Fibroblast of gingiva (primary cell): Measurements from ENCODE around the gene CHD3.

Source experiments
- DNase-seq: peaks from one replicate; pipeline ENCODE4 v3.0.0-alpha.2; 2011; ENCODE audit warnings: low read depth

Gene CHD3

DNA sequence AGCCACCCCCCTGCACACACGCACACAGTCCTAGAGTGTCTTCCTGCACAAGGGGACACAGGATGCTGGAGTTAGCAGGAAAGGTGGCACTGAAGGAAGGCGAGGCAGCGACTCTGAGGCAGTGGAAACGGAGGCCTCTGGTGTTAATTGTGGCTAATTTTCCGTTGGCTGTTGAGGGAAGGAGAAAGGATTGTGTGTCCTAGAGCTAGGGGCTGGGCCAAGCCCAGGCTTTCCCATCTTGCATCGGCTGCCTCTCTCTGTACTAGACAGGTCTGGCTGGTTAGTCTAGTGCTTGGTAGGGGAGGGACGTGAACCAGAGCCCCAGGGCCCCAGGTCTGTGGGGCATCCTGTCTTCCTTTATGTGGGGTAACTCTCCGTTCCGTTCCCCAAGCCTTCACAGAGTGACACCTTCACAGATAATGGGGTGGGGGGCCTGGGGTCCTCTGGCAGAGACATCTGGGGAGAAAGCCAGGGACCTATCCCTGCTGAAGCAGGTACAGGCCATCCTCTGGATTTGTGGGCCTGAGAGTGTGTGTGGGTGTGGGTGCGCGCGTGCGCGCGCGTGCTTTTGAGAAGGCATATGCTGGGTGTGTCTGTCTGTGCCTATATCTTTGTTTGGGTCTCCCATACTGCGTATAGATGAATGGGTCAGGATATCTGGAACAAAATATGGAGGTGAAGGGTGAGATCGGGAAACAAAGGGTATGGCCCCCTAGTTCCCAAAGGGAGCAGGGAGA lies at the start of gene CHD3:
Gene CHD3 (plus strand): TSS at position 606 of the 737 bp plus-strand sequence. CDS start 212 bp downstream, outside the sequence.
- DNase-seq, result no peak

DNA sequence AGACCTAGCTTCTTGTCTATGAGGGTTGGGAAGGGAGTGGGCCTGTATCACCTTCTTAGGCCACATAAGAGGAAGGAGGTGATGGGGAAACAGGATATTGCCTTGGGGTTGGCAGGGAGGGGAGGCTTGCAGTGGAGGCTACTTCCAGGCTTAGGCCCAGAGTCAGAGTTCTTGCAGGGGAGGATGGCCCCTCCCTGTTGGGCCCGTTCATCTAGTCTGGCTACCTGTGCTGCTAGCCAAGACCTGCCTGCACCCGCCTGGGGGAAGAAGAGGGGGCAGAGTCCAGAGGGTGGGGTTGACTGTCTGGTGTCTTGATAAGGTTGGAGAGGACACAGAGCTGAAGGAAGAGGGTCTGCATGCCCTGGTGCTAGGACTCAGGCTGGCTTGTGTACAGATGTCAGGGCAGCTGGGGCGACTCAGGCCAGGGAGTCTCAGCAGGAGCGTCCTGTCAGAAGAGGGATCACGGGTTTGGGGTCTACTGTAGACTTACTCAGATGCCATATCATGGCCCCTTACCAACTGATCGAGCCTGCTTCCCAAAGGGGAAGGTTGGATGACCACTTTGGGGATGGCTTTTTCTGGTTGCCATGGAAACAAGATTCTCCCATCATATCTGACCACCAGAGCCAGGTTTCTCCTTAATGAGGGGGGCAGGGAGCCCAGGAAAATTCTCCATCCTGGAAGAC lies 49.3 kb upstream of the CHD3 start:
- no peak for DNase-seq

DNA sequence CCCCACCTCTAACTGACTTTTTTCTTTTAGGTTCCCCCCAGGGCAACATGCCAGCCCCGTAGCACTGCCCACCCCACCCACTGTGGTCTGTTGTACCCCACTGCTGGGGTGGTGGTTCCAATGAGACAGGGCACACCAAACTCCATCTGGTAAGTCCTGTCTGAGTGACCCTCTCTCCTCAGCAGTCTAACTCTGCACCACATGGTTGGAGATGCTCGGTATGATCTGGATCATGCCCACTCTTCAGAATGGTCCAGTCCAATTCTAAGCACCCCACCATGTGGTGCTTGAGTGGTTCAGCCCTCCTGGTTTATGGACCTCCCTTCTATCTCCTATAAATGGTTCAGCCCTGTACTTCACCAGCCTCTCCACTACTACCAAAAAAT lies 48.7 kb upstream of the CHD3 start:
- peak; percentile 21 for DNase-seq

DNA sequence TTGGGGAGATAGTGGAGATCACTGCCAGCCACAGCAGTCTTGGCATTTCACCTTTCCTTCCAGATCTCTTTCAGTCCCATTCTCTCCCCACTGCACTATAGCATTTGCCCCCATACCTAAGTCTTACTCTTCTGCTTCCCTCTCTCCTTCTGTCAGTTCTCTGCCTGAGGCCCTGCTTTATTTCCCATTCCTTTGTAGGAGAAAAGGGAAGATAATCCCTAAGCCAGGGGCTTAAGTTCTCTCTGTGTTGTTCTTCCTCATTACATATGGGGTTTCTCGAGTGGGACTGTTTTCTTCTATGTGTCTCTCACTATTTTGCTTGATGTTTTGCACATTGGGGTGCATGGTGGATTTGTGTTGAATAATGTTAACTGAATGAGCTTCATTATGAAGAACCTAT lies 48.1 kb upstream of the CHD3 start:
- no peak for DNase-seq

DNA sequence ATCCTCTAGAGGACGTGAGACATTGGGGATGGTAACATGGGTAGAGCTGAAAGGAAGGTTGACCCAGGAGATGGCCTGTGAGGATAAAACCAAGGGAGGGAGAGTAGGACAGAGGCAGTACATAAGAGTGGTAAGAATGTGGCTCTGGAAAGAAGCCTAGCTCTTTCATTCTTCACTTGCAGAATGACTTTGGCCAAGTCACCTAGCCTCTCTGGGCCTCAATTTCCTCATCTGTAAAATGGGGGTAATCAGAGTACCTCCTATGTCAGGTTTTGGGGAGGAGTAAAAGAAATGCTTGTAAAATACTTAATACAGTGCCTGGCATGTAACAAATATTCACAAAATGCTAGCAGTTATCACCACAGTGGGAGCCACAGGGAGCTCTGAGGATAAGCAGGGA lies 47.7 kb upstream of the CHD3 start:
- DNase-seq, result no peak

DNA sequence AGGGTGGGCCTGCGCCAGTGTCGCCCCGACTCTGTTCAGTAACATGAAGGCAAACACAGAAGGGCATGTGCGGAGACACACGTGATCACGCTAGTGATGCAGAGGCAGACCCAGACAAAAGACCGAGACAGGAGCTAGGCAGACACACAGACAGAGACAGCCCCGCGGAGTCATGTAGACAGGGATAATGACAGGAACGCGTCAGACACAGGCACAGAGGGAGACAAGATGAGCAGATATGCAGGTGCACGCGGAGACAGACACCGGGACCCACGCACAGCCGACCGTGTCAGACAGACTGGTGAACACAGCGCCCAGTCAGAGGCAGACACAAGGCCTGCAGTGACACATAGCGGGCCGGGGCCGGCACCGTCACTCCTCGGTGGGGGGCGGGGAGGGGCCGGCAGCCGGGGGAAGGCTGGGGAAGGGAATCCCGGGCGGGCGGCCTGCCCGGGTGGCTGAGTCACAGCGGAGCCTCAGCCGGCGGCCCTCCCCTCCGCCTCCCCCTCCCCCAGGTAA lies 47.1 kb upstream of the CHD3 start:
- peak; percentile 88 for DNase-seq

DNA sequence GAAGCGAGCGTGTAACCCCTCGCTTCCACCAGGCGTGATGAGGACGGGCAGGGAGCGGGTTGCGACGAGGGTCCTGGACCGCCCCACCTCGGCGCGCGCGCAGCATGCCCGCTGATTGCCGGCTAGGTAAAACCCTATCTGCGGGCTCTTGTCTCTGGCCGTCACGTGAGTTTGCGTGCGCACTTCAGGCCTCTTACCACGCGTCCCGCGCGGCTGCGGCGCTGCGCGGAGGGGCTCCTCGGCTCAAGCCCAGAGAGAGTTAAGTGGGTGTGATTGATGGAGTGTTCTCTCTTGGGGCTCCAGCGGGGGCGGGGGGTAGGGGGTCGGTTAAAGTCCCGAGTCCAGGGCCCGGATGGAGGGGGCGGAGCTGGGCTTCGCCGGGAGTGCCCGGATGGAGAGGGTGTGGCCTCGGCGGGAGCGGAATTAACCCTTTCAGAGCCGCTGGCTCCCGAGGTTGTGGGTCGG lies 46.6 kb upstream of the CHD3 start:
- DNase-seq, result peak; percentile 85

DNA sequence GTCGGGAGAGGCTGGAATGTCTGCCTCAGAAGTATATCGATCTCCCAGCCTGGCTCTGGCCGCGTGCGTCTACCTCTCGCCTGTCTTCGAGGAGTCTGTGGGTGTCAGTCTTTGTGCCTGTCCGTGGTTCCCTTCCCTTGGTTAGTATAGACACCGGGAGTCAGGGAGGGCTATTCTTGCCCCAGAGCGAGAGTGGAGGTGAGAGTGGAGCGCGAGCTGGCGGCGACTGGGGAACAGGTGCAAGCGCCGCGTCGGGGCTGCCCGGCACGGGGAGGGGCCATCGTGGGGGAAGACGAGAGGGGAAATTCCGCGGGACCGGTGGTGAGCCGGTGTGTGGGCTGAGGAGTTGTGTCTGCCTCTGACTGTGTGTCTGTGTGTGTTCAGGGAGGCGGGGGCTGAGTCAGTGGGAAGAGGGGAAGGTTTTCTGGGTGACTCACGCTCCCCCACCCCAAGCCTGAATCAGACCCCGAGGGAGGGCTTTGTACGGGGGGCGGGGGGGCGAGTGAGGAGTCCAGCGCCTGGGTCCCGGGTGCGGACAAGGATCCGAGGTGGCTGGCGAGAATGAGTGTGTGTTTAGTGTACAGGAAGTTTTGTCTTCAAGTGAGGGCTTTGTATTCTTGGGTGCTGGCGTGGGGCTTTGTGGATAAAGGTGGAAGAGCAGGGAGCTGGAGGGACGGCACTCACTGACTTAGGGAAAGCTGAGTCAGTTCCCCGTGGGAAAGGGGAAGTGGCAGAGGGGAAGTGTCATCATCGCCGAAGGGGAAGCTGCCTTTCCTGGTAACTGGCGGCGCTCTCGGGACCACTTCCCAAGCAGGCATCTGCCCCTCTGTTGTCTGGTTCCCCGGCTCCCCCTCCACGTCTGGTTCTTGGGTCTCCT lies 46.0 kb upstream of the CHD3 start:
- peak; percentile 85 for DNase-seq

DNA sequence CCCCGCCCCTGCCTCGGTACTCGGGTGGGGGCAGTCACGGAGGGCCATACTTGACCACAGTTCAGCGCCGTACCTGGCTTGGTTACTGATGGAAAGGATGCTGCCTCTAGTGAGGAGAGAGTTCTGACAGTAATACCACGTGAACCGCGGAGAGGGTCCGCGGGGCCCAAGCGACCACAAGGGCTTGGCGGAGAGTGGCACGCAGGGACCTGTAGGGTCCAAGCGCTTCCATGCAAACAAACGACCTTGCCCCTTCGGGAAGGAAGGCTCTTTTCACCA lies 45.4 kb upstream of the CHD3 start:
- no peak for DNase-seq

DNA sequence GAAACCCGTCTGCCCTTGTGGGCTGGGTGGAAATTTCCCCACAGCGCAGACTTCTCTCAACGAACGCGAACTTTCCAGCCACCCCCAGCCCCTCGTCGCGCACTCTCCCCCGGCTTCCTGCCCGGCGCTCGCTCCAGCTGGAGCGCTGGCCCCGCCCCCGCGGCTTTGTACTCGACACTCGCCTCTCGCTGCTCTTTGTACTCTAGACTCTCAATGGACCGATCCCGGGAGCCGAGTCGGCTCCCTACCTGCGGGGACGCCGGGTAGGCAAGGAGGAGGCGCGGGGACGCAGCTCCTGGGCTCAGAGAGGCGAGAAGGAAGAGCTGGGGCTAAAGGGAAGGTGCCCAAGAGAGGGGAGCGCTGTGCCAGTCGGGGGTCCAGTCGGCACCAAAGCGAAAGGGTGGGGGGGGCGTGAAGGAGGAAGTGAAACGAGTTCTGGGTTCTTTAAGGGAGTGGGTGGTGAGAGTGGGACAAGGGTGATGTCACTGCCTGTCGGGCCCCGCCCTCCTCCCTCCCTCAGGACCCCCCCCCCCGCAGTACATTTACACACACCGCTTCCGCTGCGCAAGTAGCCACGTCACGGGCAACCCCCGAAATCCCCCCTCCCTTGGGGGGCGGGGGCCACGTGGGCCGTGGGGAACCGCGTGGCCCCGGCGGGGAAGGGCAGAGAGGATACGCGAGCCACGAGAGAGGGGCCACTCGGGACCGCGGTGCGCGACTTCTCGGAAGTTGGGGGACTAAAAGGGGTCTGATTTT lies 44.9 kb upstream of the CHD3 start:
- peak; percentile 87 for DNase-seq

DNA sequence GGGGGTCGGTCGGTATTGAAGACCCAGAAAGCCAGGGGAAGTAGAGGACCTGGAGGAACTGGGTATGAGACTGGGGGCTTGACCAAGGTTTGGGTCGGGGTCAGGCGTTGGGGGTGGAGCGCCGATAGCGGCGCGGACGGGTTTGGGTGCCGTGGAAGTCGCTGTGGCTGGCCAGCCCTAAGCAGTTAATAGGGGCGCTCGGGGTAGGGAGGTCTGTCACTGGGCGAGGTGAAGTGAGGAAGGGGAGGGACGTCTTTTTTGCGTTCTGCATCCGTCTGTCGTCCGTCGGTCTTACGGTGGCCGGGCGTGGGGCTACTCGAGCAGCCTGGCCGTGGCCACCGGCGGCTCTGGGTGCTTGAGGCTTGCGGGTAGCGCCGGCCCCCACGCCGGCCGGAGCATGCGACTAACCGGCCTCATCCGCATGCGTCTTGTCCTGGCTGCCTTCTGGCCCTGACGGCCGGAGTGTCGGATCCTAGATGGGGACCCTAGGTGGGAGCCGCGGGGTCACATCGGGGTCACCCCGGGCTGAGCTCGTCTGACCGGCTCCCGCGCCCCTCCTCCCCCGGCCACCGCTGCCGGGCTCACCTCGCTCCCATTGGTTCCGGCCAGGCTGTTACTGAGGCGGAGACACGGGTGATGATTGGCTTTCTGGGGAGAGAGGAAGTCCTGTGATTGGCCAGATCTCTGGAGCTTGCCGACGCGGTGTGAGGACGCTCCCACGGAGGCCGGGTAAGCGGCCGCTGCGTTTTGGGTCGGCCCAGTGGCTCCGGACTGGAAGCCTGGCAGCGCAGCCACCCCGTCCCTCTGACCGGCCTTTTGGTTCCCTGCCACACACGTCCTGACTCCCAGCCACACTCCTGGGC lies 44.1 kb upstream of the CHD3 start:
- peak; percentile 96 for DNase-seq

DNA sequence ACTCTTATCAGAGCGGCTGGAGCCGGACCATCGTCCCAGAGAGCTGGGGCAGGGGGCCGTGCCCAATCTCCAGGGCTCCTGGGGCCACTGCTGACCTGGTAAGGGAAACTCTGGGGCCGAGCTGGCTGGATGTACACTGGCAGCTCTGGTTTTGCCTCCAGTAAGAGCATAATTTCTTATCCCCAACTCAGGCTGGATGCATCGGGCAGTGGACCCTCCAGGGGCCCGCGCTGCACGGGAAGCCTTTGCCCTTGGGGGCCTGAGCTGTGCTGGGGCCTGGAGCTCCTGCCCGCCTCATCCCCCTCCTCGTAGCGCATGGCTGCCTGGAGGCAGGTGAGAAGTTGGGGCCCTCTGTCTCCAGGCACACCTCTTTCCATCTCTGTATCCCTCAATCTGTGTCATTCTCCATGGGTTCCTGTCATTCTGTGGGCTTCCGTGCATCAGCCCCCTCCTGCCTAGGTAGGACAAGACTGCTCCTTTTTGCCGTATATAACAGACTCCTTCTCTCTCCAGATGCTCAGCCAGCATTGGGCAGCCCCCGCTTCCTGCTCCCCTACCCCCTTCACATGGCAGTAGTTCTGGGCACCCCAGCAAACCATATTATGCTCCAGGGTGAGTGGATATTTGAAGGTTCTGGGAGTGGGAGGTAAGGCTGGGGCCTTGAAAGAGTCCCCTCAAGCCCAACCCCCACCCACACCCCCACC lies 43.1 kb upstream of the CHD3 start:
- DNase-seq, result no peak

DNA sequence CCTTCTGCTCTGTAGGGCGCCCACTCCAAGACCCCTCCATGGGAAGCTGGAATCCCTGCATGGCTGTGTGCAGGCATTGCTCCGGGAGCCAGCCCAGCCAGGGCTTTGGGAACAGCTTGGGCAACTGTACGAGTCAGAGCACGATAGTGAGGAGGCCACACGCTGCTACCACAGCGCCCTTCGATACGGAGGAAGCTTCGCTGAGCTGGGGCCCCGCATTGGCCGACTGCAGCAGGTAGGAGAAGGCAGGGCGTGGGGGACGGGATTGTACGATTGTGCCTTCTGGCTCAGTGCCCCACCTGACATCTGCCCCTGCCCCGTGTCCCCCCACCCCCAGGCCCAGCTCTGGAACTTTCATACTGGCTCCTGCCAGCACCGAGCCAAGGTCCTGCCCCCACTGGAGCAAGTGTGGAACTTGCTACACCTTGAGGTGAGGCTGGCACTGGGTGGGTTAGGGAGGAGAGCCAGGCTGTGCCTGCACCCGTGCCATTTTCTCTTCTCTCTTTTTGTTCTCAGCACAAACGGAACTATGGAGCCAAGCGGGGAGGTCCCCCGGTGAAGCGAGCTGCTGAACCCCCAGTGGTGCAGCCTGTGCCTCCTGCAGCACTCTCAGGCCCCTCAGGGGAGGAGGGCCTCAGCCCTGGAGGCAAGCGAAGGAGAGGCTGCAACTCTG lies 42.4 kb upstream of the CHD3 start:
- DNase-seq, result no peak

DNA sequence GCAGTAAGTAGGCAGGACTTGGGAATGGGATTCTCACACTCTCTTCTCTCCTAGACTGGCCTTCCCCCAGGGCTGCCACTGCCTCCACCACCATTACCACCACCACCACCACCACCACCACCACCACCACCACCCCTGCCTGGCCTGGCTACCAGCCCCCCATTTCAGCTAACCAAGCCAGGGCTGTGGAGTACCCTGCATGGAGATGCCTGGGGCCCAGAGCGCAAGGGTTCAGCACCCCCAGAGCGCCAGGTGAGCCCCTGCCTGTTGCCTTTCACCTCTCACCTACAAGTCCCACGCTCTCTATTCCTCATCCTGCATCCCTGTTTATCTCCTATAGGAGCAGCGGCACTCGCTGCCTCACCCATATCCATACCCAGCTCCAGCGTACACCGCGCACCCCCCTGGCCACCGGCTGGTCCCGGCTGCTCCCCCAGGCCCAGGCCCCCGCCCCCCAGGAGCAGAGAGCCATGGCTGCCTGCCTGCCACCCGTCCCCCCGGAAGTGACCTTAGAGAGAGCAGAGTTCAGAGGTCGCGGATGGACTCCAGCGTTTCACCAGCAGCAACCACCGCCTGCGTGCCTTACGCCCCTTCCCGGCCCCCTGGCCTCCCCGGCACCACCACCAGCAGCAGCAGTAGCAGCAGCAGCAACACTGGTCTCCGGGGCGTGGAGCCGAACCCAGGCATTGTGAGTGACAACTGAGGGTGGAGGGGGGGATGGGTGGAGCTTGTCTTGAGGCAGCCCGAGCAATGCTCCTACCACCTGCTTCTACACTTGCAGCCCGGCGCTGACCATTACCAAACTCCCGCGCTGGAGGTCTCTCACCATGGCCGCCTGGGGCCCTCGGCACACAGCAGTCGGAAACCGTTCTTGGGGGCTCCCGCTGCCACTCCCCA lies 41.6 kb upstream of the CHD3 start:
- DNase-seq, result no peak

DNA sequence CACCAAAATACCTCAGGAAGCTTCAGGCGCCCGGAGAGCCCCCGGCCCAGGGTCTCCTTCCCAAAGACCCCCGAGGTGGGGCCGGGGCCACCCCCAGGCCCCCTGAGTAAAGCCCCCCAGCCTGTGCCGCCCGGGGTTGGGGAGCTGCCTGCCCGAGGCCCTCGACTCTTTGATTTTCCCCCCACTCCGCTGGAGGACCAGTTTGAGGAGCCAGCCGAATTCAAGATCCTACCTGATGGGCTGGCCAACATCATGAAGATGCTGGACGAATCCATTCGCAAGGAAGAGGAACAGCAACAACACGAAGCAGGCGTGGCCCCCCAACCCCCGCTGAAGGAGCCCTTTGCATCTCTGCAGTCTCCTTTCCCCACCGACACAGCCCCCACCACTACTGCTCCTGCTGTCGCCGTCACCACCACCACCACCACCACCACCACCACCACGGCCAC lies 40.4 kb upstream of the CHD3 start:
- DNase-seq, result no peak

DNA sequence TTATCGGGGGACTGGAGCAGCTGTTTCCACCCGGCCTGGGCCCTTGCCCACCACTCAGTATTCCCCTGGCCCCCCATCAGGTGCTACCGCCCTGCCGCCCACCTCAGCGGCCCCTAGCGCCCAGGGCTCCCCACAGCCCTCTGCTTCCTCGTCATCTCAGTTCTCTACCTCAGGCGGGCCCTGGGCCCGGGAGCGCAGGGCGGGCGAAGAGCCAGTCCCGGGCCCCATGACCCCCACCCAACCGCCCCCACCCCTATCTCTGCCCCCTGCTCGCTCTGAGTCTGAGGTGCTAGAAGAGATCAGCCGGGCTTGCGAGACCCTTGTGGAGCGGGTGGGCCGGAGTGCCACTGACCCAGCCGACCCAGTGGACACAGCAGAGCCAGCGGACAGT lies 39.9 kb upstream of the CHD3 start:
- no peak for DNase-seq

DNA sequence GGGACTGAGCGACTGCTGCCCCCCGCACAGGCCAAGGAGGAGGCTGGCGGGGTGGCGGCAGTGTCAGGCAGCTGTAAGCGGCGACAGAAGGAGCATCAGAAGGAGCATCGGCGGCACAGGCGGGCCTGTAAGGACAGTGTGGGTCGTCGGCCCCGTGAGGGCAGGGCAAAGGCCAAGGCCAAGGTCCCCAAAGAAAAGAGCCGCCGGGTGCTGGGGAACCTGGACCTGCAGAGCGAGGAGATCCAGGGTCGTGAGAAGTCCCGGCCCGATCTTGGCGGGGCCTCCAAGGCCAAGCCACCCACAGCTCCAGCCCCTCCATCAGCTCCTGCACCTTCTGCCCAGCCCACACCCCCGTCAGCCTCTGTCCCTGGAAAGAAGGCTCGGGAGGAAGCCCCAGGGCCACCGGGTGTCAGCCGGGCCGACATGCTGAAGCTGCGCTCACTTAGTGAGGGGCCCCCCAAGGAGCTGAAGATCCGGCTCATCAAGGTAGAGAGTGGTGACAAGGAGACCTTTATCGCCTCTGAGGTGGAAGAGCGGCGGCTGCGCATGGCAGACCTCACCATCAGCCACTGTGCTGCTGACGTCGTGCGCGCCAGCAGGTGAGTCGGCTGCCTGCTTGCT lies 39.3 kb upstream of the CHD3 start:
- DNase-seq, result no peak
